Activated CD8-positive, alpha-beta T cell treated with anti-CD3 and anti-CD28 coated beads for 36 hours (primary cell): Measurements from ENCODE around the gene ANKRD60. TPM values are rescaled to one million over a fixed set of nuclear protein-coding genes. Genes with fewer than 3 reads are reported as not detected.

ENCODE experiments used
- ATAC-seq: fragments of 200-7000 bp; cut with Tn5 transposase; one replicate; pipeline ENCODE4 v1.10.0; 2021; ENCODE audit warnings: mild to moderate bottlenecking, moderate library complexity
- CTCF ChIA-PET: fragments of 350-600 bp; sonication (Branson Sonifier 250); formaldehyde crosslinking; loops from one replicate; lab custom pipeline; 2021; ENCODE audit warnings: antibody characterized with exemption; lab: Charles Lee
- POLR2A ChIA-PET: fragments of 350-600 bp; sonication (Branson Sonifier 250); formaldehyde crosslinking; loops from one replicate; lab custom pipeline; 2021; ENCODE audit warnings: antibody characterized with exemption; lab: Charles Lee
- DNase-seq: peaks from one replicate; pipeline ENCODE4 v3.0.0-alpha.2; 2020
- H3K27ac Mint-ChIP-seq: one replicate; pipeline ENCODE4 v1.8.0; 2021; ENCODE audit warnings: mild to moderate bottlenecking, mixed read lengths
- H3K27me3 Mint-ChIP-seq: one replicate; pipeline ENCODE4 v1.8.0; 2021; ENCODE audit warnings: mixed read lengths
- H3K36me3 Mint-ChIP-seq: one replicate; pipeline ENCODE4 v1.8.0; 2021; ENCODE audit warnings: low read depth, mixed read lengths
- H3K4me1 Mint-ChIP-seq: one replicate; pipeline ENCODE4 v1.8.0; 2021; ENCODE audit warnings: low read depth, mixed read lengths
- H3K4me3 Mint-ChIP-seq: one replicate; pipeline ENCODE4 v1.8.0; 2021; ENCODE audit warnings: mild to moderate bottlenecking, moderate library complexity, mixed read lengths
- H3K9me3 Mint-ChIP-seq: one replicate; pipeline ENCODE4 v1.8.0; 2021; ENCODE audit warnings: mixed read lengths
- CTCF ChIP-seq: fragments of 200-600 bp; IDR thresholded peaks from one replicate; pipeline ENCODE4 v1.8.0; 2022; ENCODE audit warnings: antibody characterized with exemption, mild to moderate bottlenecking
- intact Hi-C: fragments of 100-400 bp; cut with micrococcal nuclease; formaldehyde crosslinking; loops from one replicate; pipeline ENCODE4 v1.10.0; 2022
- total RNA-seq, 2 experiments: library from RNA; stranded (reverse); gene quantifications; one replicate each; pipeline ENCODE4 v1.2.3, GENCODE V29; 2021

ANKRD60 gene
- total RNA-seq, 2 experiments from 2014 or later, result not detected

- H3K4me3 Mint-ChIP-seq, result no peak overlapping the region
- no peak for TF ChIP-seq CTCF
- H3K36me3 Mint-ChIP-seq, result no peaks in the 10 kb centered on the region
- peaks cover 57% of the 10 kb centered on the region for H3K27me3 Mint-ChIP-seq
- ATAC-seq, result peak; percentile 34
- no peak overlapping the region for H3K27ac Mint-ChIP-seq
- POLR2A ChIA-PET, result no interaction called here
- CTCF ChIA-PET, result interaction anchor here (1.3 to 3.8 kb wide), 2 partner anchors 11 to 13 kb away, joined by 3 to 25 read pairs; no protein-coding TSS in a partner anchor
- no peak for DNase-seq
- intact Hi-C loops, result no loop called here
- peaks cover 6% of the 10 kb centered on the region for H3K9me3 Mint-ChIP-seq
- H3K4me1 Mint-ChIP-seq, result peaks cover 3% of the 10 kb centered on the region
These were observed 5.0 kb downstream of the ANKRD60 start for GRCh38 chr20:58223358-58223941.

GRCh38 chr20:58222446-58222845 lies 6.0 kb downstream of the ANKRD60 start:
- ATAC-seq (no peak), DNase-seq (no peak)
- H3K27me3 Mint-ChIP-seq, result peaks cover 56% of the 10 kb centered on the region
- TF ChIP-seq CTCF, result no peak
- H3K36me3 Mint-ChIP-seq, result no peaks in the 10 kb centered on the region
- peaks cover 6% of the 10 kb centered on the region for H3K9me3 Mint-ChIP-seq
- no peak overlapping the region for H3K4me3 Mint-ChIP-seq
- POLR2A ChIA-PET, result no interaction called here
- CTCF ChIA-PET, result interaction anchor here (0.6 to 1.3 kb wide), 2 partner anchors 12 to 1004 kb away, joined by 3 to 4 read pairs; no protein-coding TSS in a partner anchor
- intact Hi-C loops, result no loop called here
- H3K27ac Mint-ChIP-seq, result no peak overlapping the region
- no peaks in the 10 kb centered on the region for H3K4me1 Mint-ChIP-seq

- intact Hi-C loops, result no loop called here
- no peak for ATAC-seq
- no peak for TF ChIP-seq CTCF
- Mint-ChIP-seq H3K9me3 (peaks cover 6% of the 10 kb centered on the region), H3K27ac (no peak overlapping the region), H3K4me1 (no peaks in the 10 kb centered on the region), H3K27me3 (peaks cover 38% of the 10 kb centered on the region), H3K36me3 (no peaks in the 10 kb centered on the region), H3K4me3 (no peak overlapping the region)
- ChIA-PET CTCF (interaction anchor here (0.7 to 1.9 kb wide), 5 partner anchors 8 to 53 kb away, joined by 3 to 14 read pairs (median 3); no protein-coding TSS in a partner anchor), POLR2A (interaction anchor here (0.7 to 1.6 kb wide), 2 partner anchors 17 to 324 kb away, joined by 3 read pairs; no protein-coding TSS in a partner anchor)
- DNase-seq, result no peak
These were observed 9.1 kb downstream of the ANKRD60 start for GRCh38 chr20:58219342-58219700.

GRCh38 chr20:58218665-58219341 lies 9.7 kb downstream of the ANKRD60 start:
- no peak for TF ChIP-seq CTCF
- H3K27me3 Mint-ChIP-seq, result peaks cover 38% of the 10 kb centered on the region
- intact Hi-C loops, result no loop called here
- H3K9me3 Mint-ChIP-seq, result peaks cover 6% of the 10 kb centered on the region
- CTCF ChIA-PET, result interaction anchor here (0.7 to 1.9 kb wide), 4 partner anchors 9 to 53 kb away, joined by 3 to 14 read pairs (median 7); no protein-coding TSS in a partner anchor
- POLR2A ChIA-PET, result interaction anchor here (0.7 kb wide), 1 partner anchor 324 kb away, joined by 3 read pairs; no protein-coding TSS in a partner anchor
- DNase-seq (no peak), ATAC-seq (no peak)
- no peak overlapping the region for H3K4me3 Mint-ChIP-seq
- no peak overlapping the region for H3K27ac Mint-ChIP-seq
- H3K4me1 Mint-ChIP-seq, result no peaks in the 10 kb centered on the region
- H3K36me3 Mint-ChIP-seq, result no peaks in the 10 kb centered on the region

- Mint-ChIP-seq H3K36me3 (no peaks in the 10 kb centered on the region), H3K4me1 (no peaks in the 10 kb centered on the region), H3K27ac (no peak overlapping the region), H3K9me3 (peaks cover 6% of the 10 kb centered on the region), H3K27me3 (peaks cover 29% of the 10 kb centered on the region), H3K4me3 (no peak overlapping the region)
- intact Hi-C loops, result no loop called here
- POLR2A ChIA-PET, result no interaction called here
- DNase-seq, result no peak
- CTCF ChIA-PET, result interaction anchor here (1.0 to 1.4 kb wide), 2 partner anchors 11 to 24 kb away, joined by 3 read pairs; no protein-coding TSS in a partner anchor
- no peak for TF ChIP-seq CTCF
- no peak for ATAC-seq
These were observed 12.1 kb downstream of the ANKRD60 start for GRCh38 chr20:58216334-58216733.
